K562 (cell line): ENCODE measurements around the gene KLK3. TPM values are rescaled to one million over a fixed set of nuclear protein-coding genes. Genes with fewer than 3 reads are reported as not detected.

Experiments
- ASH1L ChIP-seq: fragments of 450-650 bp; IDR thresholded peaks from 2 replicates; pipeline ENCODE4 v1.6.1; 2018; ENCODE audit warnings: borderline replicate concordance, mild to moderate bottlenecking, low read depth; ENCODE audit not compliant: partially characterized antibody
- GATA2 ChIP-seq: sonication (generic); formaldehyde crosslinking; IDR thresholded peaks from 2 replicates; pipeline ENCODE4 v1.4.0; 2020; ENCODE audit warnings: mild to moderate bottlenecking, missing genetic modification reagents
- HIVEP1 ChIP-seq: fragments of 250-450 bp; sonication (Bioruptor Pico); IDR thresholded peaks from 2 replicates; pipeline ENCODE4 v1.4.0; 2020; ENCODE audit warnings: mild to moderate bottlenecking
- JUNB ChIP-seq: fragments of 450-650 bp; formaldehyde crosslinking; conservative IDR thresholded peaks from 2 replicates; pipeline ENCODE4 v1.4.0; 2020; ENCODE audit warnings: mild to moderate bottlenecking
- MAX ChIP-seq: sonication (generic); formaldehyde crosslinking; IDR thresholded peaks from 2 replicates; pipeline ENCODE4 v1.9.0; 2022; ENCODE audit warnings: mild to moderate bottlenecking, missing genetic modification reagents
- POU5F1 ChIP-seq: fragments of 150-350 bp; IDR thresholded peaks from 2 replicates; pipeline ENCODE4 v1.6.1; 2014; ENCODE audit warnings: borderline replicate concordance, low read length, low read depth, mild to moderate bottlenecking; ENCODE audit not compliant: partially characterized antibody
- SRSF1 ChIP-seq: fragments of 200-400 bp; formaldehyde crosslinking; IDR thresholded peaks from 2 replicates; pipeline ENCODE4 v1.6.1; 2017; ENCODE audit warnings: mild to moderate bottlenecking, low read depth, low read length, moderate library complexity
- UBTF ChIP-seq, 2 experiments: IDR thresholded peaks; 2 replicates each; pipeline ENCODE4 v1.6.1; 2012; ENCODE audit warnings: improper control_type of control experiment in 2 of 2, low read depth in 2 of 2, low read length in 2 of 2, borderline replicate concordance in 1 of 2
- polyA plus RNA-seq, 8 experiments: library from polyadenylated mRNA; depleted of rRNA in 4 of 8; stranded (reverse) in 5 of 8; unstranded in 3 of 8; fragments of >200 nt; fragmentation: Nextera tagmentation in 2 of 8; fragmentation: Illumina TruSeq in 1 of 8; extraction: Ambion mirVana in 2 of 8; extraction: Trizol in 1 of 8; gene quantifications; 2 replicates each; pipeline versions ENCODE4 v1.2.1 to v1.2.3, GENCODE V29; 2011 to 2014; ENCODE audit warnings: inconsistent platforms in 1 of 8, missing spikeins in 1 of 8
- total RNA-seq, 7 experiments: library from RNA; depleted of rRNA in 6 of 7; stranded (reverse); fragments of >200 nt in 6 of 7; fragmentation: Illumina TruSeq in 2 of 7; extraction: Trizol in 2 of 7; gene quantifications; 2 replicates each; pipeline versions ENCODE4 v1.2.1 to v1.2.3, GENCODE V29; 2011 to 2021; ENCODE audit warnings: low replicate concordance in 1 of 7
- TF ChIP-seq, protein P1 (sequence below): fragments of 250-450 bp; sonication (Bioruptor Pico); IDR thresholded peaks from 2 replicates; pipeline ENCODE4 v1.8.0; 2022; ENCODE audit warnings: moderate library complexity, mild to moderate bottlenecking, inconsistent platforms
- TF ChIP-seq, protein P2 (sequence below): fragments of 450-650 bp; formaldehyde crosslinking; IDR thresholded peaks from 2 replicates; pipeline ENCODE4 v1.4.0; 2020; ENCODE audit warnings: mild to moderate bottlenecking, moderate library complexity
- TF ChIP-seq, protein P3 (sequence below): sonication (generic); formaldehyde crosslinking; IDR thresholded peaks from 2 replicates; pipeline ENCODE4 v1.4.0; 2020; ENCODE audit warnings: mild to moderate bottlenecking, missing genetic modification reagents
- TF ChIP-seq, protein P4 (sequence below): fragments of 450-650 bp; IDR thresholded peaks from 2 replicates; pipeline ENCODE4 v1.6.1; 2017; ENCODE audit warnings: antibody characterized with exemption
- TF ChIP-seq, protein P5 (sequence below): fragments of 450-650 bp; IDR thresholded peaks from 2 replicates; pipeline ENCODE4 v1.6.1; 2016; ENCODE audit warnings: mild to moderate bottlenecking

Gene KLK3
- total and polyA plus RNA-seq, 9 of the 15 experiments (the other 6 are each of a cell fraction or from before 2014, with no cell fraction given) = not detected

DNA sequence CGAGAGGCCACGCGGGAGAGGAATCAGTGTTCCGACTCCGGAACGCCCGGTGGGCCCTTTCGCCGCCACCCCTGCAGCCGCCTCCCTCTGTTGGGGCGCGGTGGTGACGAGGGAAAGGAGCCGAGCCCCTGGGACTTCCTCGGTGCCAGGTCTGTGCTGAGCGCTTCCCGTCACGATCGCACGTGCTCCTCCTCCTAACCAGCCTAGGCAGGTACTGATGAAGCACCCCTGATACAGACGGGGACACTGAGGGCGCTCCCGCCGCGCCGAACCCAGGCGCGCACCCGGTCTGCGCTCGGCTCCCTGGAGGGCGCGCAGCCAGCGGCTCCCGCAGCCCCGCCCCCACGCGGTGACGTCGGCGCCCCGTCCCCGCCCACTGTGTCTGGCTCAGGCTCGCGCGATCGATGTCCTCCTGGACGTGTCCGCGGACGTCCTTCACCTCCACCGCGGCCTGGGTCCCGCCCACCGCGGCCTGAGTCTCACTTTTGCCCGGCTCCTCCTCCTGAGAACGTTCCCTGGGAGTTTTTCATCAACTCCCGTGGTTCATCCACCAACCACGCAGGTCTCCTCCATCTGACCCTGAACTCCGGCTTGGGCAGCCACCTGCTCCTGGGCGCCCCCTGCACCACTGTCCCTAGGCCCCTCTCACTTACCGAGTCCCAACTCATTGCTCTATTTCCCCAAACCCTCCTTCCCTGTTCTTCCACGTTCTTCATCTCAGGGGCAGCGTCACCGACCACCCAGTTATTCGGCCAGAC is 18.8 kb upstream of the KLK3 start (continued):
- TF ChIP-seq, protein P1, sequence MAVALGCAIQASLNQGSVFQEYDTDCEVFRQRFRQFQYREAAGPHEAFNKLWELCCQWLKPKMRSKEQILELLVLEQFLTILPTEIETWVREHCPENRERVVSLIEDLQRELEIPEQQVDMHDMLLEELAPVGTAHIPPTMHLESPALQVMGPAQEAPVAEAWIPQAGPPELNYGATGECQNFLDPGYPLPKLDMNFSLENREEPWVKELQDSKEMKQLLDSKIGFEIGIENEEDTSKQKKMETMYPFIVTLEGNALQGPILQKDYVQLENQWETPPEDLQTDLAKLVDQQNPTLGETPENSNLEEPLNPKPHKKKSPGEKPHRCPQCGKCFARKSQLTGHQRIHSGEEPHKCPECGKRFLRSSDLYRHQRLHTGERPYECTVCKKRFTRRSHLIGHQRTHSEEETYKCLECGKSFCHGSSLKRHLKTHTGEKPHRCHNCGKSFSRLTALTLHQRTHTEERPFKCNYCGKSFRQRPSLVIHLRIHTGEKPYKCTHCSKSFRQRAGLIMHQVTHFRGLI (CRISPR knock-in tag) = no peak
- TF ChIP-seq JUNB (CRISPR knock-in tag) (no peak), UBTF (IDR thresholded peaks at IDR 0.05; ENCODE audit: borderline replicate concordance in 1 of 2, low read depth in 2 of 2, low read length in 2 of 2) (peak; percentile 56 to 58; a peak in 2 of 4 replicates), GATA2 (CRISPR knock-in tag) (no peak), SRSF1 (no peak), MAX (peak; percentile 83), HIVEP1 (CRISPR knock-in tag) (0 out of 2 replicates have a peak, but pooled peaks have one; percentile 71), ASH1L (no peak), POU5F1 (no peak)
- TF ChIP-seq, protein P2, sequence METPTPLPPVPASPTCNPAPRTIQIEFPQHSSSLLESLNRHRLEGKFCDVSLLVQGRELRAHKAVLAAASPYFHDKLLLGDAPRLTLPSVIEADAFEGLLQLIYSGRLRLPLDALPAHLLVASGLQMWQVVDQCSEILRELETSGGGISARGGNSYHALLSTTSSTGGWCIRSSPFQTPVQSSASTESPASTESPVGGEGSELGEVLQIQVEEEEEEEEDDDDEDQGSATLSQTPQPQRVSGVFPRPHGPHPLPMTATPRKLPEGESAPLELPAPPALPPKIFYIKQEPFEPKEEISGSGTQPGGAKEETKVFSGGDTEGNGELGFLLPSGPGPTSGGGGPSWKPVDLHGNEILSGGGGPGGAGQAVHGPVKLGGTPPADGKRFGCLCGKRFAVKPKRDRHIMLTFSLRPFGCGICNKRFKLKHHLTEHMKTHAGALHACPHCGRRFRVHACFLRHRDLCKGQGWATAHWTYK (CRISPR knock-in tag) = peak; percentile 81; the same call in 1 of the 2 replicates
- TF ChIP-seq, protein P3, sequence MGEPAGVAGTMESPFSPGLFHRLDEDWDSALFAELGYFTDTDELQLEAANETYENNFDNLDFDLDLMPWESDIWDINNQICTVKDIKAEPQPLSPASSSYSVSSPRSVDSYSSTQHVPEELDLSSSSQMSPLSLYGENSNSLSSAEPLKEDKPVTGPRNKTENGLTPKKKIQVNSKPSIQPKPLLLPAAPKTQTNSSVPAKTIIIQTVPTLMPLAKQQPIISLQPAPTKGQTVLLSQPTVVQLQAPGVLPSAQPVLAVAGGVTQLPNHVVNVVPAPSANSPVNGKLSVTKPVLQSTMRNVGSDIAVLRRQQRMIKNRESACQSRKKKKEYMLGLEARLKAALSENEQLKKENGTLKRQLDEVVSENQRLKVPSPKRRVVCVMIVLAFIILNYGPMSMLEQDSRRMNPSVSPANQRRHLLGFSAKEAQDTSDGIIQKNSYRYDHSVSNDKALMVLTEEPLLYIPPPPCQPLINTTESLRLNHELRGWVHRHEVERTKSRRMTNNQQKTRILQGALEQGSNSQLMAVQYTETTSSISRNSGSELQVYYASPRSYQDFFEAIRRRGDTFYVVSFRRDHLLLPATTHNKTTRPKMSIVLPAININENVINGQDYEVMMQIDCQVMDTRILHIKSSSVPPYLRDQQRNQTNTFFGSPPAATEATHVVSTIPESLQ (CRISPR knock-in tag) = no peak
- TF ChIP-seq, protein P4, sequence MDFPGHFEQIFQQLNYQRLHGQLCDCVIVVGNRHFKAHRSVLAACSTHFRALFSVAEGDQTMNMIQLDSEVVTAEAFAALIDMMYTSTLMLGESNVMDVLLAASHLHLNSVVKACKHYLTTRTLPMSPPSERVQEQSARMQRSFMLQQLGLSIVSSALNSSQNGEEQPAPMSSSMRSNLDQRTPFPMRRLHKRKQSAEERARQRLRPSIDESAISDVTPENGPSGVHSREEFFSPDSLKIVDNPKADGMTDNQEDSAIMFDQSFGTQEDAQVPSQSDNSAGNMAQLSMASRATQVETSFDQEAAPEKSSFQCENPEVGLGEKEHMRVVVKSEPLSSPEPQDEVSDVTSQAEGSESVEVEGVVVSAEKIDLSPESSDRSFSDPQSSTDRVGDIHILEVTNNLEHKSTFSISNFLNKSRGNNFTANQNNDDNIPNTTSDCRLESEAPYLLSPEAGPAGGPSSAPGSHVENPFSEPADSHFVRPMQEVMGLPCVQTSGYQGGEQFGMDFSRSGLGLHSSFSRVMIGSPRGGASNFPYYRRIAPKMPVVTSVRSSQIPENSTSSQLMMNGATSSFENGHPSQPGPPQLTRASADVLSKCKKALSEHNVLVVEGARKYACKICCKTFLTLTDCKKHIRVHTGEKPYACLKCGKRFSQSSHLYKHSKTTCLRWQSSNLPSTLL = no peak
- TF ChIP-seq, protein P5, sequence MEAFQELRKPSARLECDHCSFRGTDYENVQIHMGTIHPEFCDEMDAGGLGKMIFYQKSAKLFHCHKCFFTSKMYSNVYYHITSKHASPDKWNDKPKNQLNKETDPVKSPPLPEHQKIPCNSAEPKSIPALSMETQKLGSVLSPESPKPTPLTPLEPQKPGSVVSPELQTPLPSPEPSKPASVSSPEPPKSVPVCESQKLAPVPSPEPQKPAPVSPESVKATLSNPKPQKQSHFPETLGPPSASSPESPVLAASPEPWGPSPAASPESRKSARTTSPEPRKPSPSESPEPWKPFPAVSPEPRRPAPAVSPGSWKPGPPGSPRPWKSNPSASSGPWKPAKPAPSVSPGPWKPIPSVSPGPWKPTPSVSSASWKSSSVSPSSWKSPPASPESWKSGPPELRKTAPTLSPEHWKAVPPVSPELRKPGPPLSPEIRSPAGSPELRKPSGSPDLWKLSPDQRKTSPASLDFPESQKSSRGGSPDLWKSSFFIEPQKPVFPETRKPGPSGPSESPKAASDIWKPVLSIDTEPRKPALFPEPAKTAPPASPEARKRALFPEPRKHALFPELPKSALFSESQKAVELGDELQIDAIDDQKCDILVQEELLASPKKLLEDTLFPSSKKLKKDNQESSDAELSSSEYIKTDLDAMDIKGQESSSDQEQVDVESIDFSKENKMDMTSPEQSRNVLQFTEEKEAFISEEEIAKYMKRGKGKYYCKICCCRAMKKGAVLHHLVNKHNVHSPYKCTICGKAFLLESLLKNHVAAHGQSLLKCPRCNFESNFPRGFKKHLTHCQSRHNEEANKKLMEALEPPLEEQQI = no peak
